Adipose tissue (tissue), 3 donors: ENCODE measurements around the gene C6. TPM values are rescaled to one million over a fixed set of nuclear protein-coding genes. Genes with fewer than 3 reads are reported as not detected.

ENCODE experiments used
- polyA plus RNA-seq, 3 donors: library from polyadenylated mRNA; stranded (reverse); fragments of 200-250 nt; gene quantifications; one replicate each; pipeline ENCODE4 v1.2.3, GENCODE V29; 2013
- donor health status: healthy with polysubstance abuse.
- donor health status: Bipolar disorder and iron deficiency.
- donor health status: healthy.

Gene C6
- polyA plus RNA-seq, 3 donors, result 10.2 to 28.5 (median 20.6) TPM

Other genes starting within 250 kb of the C6 start
- gene MROH2B, start 142.2 kb downstream of the C6 start, polyA plus RNA-seq, result not detected